ENCODE data around the gene LHX2.

The LHX2 gene

GRCh38 chr9:124045076-124045829 lies 33.7 kb downstream of the LHX2 start:
- H3K9me3 ChIP-seq = no peaks in the 10 kb centered on the region
- peaks cover 0 to 37% (median 28%) of the 10 kb centered on the region in 4 donors for H3K4me1 ChIP-seq
- H3K27ac ChIP-seq = peak overlapping the region; percentile 35 to 39
- TF ChIP-seq CTCF (IDR thresholded peaks at IDR 0.05) = no peak
- H3K27me3 ChIP-seq = peaks cover 0 to 42% of the 10 kb centered on the region in 2 donors
- peak; percentile 55 to 81 for DNase-seq
- peak overlapping the region; percentile 49 to 57 for H3K4me3 ChIP-seq
- no peaks in the 10 kb centered on the region for H3K36me3 ChIP-seq
- intact Hi-C loops (cut with DNase I; ENCODE audit: low total_unique reads) = no loop called here

- intact Hi-C loops (cut with DNase I; ENCODE audit: low total_unique reads) = no loop called here
- H3K27me3 ChIP-seq = peaks cover 0 to 38% of the 10 kb centered on the region in 2 donors
- no peak for TF ChIP-seq CTCF (IDR thresholded peaks at IDR 0.05)
- no peak for DNase-seq
- peaks cover 0 to 31% (median 25%) of the 10 kb centered on the region in 4 donors for H3K4me1 ChIP-seq
- peak overlapping the region; percentile 49 to 57 for H3K4me3 ChIP-seq
- no peaks in the 10 kb centered on the region for H3K36me3 ChIP-seq
- H3K9me3 ChIP-seq = no peaks in the 10 kb centered on the region
- peak overlapping the region; percentile 35 to 39 for H3K27ac ChIP-seq
These were observed 34.2 kb downstream of the LHX2 start for GRCh38 chr9:124045830-124046177.

GRCh38 chr9:124046189-124046588 lies 34.6 kb downstream of the LHX2 start:
- no peaks in the 10 kb centered on the region for H3K36me3 ChIP-seq
- peak overlapping the region in 1 of 2 donors; percentile 35 for H3K27ac ChIP-seq
- no peak for TF ChIP-seq CTCF (IDR thresholded peaks at IDR 0.05)
- peaks cover 0 to 27% (median 22%) of the 10 kb centered on the region in 4 donors for H3K4me1 ChIP-seq
- intact Hi-C loops (cut with DNase I; ENCODE audit: low total_unique reads) = no loop called here
- H3K27me3 ChIP-seq = peaks cover 0 to 35% of the 10 kb centered on the region in 2 donors
- DNase-seq = no peak
- no peak overlapping the region for H3K4me3 ChIP-seq
- no peaks in the 10 kb centered on the region for H3K9me3 ChIP-seq

GRCh38 chr9:124047251-124047672 lies 35.7 kb downstream of the LHX2 start:
- TF ChIP-seq CTCF (IDR thresholded peaks at IDR 0.05) = no peak
- intact Hi-C loops (cut with DNase I; ENCODE audit: low total_unique reads) = no loop called here
- DNase-seq = no peak
- H3K4me3 ChIP-seq = no peak overlapping the region
- no peaks in the 10 kb centered on the region for H3K36me3 ChIP-seq
- no peaks in the 10 kb centered on the region for H3K9me3 ChIP-seq
- no peak overlapping the region for H3K27ac ChIP-seq
- peaks cover 0 to 17% (median 13%) of the 10 kb centered on the region in 4 donors for H3K4me1 ChIP-seq
- H3K27me3 ChIP-seq = peaks cover 0 to 24% of the 10 kb centered on the region in 2 donors

GRCh38 chr9:124050955-124051354 lies 39.4 kb downstream of the LHX2 start:
- no peak for TF ChIP-seq CTCF (IDR thresholded peaks at IDR 0.05)
- intact Hi-C loops (cut with DNase I; ENCODE audit: low total_unique reads) = no loop called here
- Histone ChIP-seq H3K36me3 (no peaks in the 10 kb centered on the region), H3K27ac (no peak overlapping the region), H3K9me3 (no peaks in the 10 kb centered on the region), H3K27me3 (peaks cover 0 to 17% of the 10 kb centered on the region in 2 donors), H3K4me1 (peaks cover 0 to under 1% (median 0%) of the 10 kb centered on the region in 4 donors), H3K4me3 (no peak overlapping the region)
- no peak for DNase-seq
